Type B pancreatic cell (in vitro differentiated cells): ENCODE measurements around the gene CEP112. TPM values are rescaled to one million over a fixed set of nuclear protein-coding genes. Genes with fewer than 3 reads are reported as not detected.

ENCODE experiments used
- DNase-seq: peaks from one replicate; pipeline ENCODE4 v3.0.0; 2021; ENCODE audit warnings: mixed read lengths; ENCODE audit not compliant: unreplicated experiment; ENCODE audit errors: extremely low spot score
- H3K27ac Mint-ChIP-seq: 2 replicates; pipeline ENCODE4 v1.8.0; 2021; ENCODE audit warnings: mild to moderate bottlenecking, mixed read lengths
- H3K27me3 Mint-ChIP-seq: 2 replicates; pipeline ENCODE4 v1.8.0; 2021; ENCODE audit warnings: mixed read lengths
- H3K36me3 Mint-ChIP-seq: 2 replicates; pipeline ENCODE4 v1.8.0; 2021; ENCODE audit warnings: mixed read lengths
- H3K4me1 Mint-ChIP-seq: one replicate; pipeline ENCODE4 v1.8.0; 2021; ENCODE audit warnings: mixed read lengths; ENCODE audit not compliant: unreplicated experiment
- H3K4me3 Mint-ChIP-seq: 2 replicates; pipeline ENCODE4 v1.8.0; 2021; ENCODE audit warnings: mild to moderate bottlenecking, mixed read lengths
- H3K9me3 Mint-ChIP-seq: 2 replicates; pipeline ENCODE4 v1.8.0; 2021; ENCODE audit warnings: mixed read lengths
- total RNA-seq: library from RNA; stranded (reverse); gene quantifications from 2 replicates; pipeline ENCODE4 v1.2.1, GENCODE V29; 2021; ENCODE audit warnings: low replicate concordance
- TF ChIP-seq, protein P1 (sequence below): fragments of 200-600 bp; sonication (generic); conservative IDR thresholded peaks from 2 replicates; pipeline ENCODE4 v1.5.0; 2021; ENCODE audit warnings: antibody characterized with exemption, mild to moderate bottlenecking

CEP112 gene
- total RNA-seq, 1 donor from 2014 or later, result 18.0 TPM

DNA sequence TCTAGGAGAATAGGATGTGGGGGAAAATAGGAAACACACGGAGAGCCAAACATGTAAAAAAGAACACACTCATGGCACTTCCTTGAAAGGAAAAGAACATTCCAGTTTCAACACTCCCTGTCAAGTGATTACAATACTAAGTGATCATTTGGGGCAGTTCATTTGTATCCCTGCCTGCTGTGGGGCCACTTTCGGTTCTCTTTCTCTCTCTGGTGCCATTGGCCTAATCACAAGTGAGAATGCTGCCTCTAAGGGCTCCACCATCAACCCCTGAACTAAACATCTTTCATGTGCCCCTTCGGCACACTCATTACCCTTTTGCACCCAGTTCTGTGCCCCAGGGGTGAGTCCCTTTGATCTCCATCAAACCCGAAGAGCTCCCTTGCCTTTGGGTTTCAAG is 197.3 kb downstream of the CEP112 start:
- TF ChIP-seq, protein P1, sequence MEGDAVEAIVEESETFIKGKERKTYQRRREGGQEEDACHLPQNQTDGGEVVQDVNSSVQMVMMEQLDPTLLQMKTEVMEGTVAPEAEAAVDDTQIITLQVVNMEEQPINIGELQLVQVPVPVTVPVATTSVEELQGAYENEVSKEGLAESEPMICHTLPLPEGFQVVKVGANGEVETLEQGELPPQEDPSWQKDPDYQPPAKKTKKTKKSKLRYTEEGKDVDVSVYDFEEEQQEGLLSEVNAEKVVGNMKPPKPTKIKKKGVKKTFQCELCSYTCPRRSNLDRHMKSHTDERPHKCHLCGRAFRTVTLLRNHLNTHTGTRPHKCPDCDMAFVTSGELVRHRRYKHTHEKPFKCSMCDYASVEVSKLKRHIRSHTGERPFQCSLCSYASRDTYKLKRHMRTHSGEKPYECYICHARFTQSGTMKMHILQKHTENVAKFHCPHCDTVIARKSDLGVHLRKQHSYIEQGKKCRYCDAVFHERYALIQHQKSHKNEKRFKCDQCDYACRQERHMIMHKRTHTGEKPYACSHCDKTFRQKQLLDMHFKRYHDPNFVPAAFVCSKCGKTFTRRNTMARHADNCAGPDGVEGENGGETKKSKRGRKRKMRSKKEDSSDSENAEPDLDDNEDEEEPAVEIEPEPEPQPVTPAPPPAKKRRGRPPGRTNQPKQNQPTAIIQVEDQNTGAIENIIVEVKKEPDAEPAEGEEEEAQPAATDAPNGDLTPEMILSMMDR, result no peak
- H3K27ac Mint-ChIP-seq, result no peak overlapping the region
- H3K9me3 Mint-ChIP-seq, result no peaks in the 10 kb centered on the region
- H3K27me3 Mint-ChIP-seq, result no peaks in the 10 kb centered on the region
- H3K36me3 Mint-ChIP-seq, result peaks cover 2% of the 10 kb centered on the region
- H3K4me3 Mint-ChIP-seq, result no peak overlapping the region
- no peak for DNase-seq
- no peaks in the 10 kb centered on the region for H3K4me1 Mint-ChIP-seq

DNA sequence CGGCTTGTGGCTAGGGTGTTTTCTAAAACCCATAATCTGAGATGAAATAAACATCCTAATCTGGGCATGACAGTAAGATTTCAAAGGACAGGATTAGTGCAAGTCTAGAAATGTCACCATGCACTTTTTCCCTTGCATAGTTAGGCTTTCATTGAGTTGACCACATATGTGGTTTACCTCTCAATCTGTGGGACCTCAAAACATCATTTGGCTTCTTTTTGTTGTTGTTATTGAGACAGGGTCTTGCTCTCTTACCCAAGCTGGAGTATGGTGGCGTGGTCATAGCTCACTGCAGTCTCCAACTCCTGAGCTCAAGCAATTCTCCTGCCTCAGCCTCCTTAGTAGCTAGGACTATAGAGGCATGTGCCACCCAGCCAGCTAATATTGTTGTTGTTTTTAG is 197.8 kb downstream of the CEP112 start:
- no peaks in the 10 kb centered on the region for H3K9me3 Mint-ChIP-seq
- TF ChIP-seq, protein P1, result no peak
- DNase-seq, result no peak
- H3K4me3 Mint-ChIP-seq, result no peak overlapping the region
- H3K4me1 Mint-ChIP-seq, result no peaks in the 10 kb centered on the region
- H3K27me3 Mint-ChIP-seq, result no peaks in the 10 kb centered on the region
- no peak overlapping the region for H3K27ac Mint-ChIP-seq
- no peaks in the 10 kb centered on the region for H3K36me3 Mint-ChIP-seq

DNA sequence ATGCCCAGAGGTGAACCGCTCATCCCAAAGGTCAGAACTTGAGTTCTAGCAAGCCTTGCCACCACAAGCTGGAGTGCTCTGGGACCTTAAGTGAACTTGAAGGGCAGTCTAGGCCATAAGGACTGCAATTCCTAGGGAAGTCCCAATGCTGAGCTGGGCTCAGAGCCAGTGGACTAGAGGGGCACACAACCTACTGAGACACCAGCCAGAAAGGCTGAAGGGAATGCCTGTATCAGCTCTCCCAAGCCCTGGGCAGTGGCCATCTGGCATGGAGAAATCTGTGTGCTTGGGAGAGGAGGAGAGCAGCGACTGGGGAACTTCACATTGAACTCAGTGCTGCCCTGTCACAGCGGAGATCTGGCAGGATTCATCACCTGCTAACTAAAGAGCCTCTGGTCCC is 201.3 kb downstream of the CEP112 start:
- H3K36me3 Mint-ChIP-seq, result peaks cover 8% of the 10 kb centered on the region
- TF ChIP-seq, protein P1, result no peak
- H3K27ac Mint-ChIP-seq, result no peak overlapping the region
- H3K9me3 Mint-ChIP-seq, result peaks cover 9% of the 10 kb centered on the region
- no peak for DNase-seq
- H3K4me1 Mint-ChIP-seq, result no peaks in the 10 kb centered on the region
- peaks cover 3% of the 10 kb centered on the region for H3K27me3 Mint-ChIP-seq
- H3K4me3 Mint-ChIP-seq, result no peak overlapping the region

DNA sequence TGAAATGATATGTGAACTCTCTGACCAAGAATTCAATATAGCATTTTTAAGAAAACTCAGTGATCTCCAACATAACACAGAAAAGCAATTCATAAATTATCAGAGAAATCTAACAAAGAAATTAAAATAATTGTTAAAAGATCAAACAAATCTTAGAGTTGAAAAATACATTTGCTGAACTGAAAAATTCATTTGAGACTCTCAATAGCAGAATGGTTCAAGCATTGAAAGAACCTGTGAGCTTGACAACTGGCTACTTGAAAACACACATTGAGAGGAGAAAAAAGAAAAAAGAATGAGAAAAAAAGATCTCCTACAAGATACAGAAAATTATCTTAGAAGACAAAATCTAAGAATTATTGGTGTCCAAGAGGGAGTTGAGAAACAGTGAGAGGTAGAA is 203.5 kb downstream of the CEP112 start:
- Mint-ChIP-seq H3K36me3 (peaks cover 8% of the 10 kb centered on the region), H3K4me3 (no peak overlapping the region), H3K9me3 (peaks cover 9% of the 10 kb centered on the region), H3K27me3 (peaks cover 3% of the 10 kb centered on the region), H3K27ac (peak overlapping the region; percentile 7), H3K4me1 (no peaks in the 10 kb centered on the region)
- TF ChIP-seq, protein P1, result no peak
- DNase-seq, result no peak

DNA sequence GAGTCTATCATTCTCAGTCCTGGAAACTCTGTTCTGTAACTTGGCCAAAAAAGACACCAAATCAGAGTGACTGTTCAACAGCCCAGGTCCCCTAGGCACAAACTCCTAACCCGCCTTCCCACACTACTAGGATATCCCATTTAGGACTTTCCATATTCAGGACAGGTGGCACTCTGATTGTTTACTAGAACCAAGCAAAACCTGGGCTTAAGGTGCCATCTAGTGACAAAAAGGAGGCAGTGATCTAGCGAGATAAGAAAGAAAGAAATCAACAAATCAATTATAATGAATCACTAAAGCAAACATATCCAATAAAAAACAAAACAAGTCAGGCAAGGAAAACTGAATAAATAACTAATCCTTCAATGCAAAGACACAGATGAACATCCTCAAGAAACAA is 203.9 kb downstream of the CEP112 start:
- Mint-ChIP-seq H3K27me3 (peaks cover 3% of the 10 kb centered on the region), H3K4me3 (no peak overlapping the region), H3K4me1 (no peaks in the 10 kb centered on the region), H3K9me3 (peaks cover 9% of the 10 kb centered on the region), H3K36me3 (peaks cover 8% of the 10 kb centered on the region), H3K27ac (peak overlapping the region; percentile 7)
- TF ChIP-seq, protein P1, result peak; percentile 70
- DNase-seq, result no peak

DNA sequence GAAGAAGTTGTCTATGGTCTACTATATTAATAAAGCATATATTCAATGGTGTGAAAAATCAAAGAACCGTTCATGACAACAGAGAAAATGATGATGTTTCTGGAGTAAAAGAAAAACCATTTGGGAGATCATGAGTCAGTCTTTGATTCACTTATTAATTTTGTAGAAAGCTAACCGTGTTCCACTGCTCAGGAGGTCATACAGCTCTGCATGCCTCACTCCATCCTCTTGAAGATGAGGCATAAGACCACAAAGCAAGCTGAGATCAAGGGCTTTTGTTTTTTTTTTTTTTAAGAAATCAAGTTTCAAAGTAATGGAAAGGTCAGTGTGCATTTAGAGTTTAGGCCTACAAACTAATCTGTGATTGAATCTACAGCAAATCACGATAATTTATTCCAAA is 206.4 kb downstream of the CEP112 start:
- no peak for DNase-seq
- H3K4me1 Mint-ChIP-seq, result no peaks in the 10 kb centered on the region
- TF ChIP-seq, protein P1, result no peak

More for the DNA sequence above, 206.4 kb downstream of the CEP112 start:
- Mint-ChIP-seq H3K27ac (no peak overlapping the region), H3K36me3 (peaks cover 8% of the 10 kb centered on the region), H3K9me3 (peaks cover 9% of the 10 kb centered on the region), H3K4me3 (no peak overlapping the region), H3K27me3 (peaks cover 3% of the 10 kb centered on the region)
